ENCODE measurements around the gene MICB.

DNA sequence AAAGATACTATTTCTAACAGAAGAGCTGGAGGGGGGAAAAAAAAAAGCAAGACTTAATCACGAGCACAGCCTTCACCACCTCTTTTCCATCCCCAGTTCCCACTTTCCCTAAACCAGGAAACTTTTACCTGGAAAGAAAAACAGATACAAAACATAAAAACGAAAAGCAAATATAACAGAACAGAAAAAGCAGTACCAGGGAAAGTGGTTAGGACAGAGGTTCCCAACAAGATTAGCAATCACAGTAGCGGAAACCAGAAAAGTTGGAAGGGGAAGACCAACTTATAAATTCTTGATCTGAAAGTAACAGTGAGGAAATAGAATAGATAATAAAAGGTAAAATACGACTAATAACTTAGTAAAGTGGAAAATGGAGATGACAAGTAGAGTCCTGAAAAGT lies 42.7 kb downstream of the MICB start:
- TF ChIP-seq, protein P1, sequence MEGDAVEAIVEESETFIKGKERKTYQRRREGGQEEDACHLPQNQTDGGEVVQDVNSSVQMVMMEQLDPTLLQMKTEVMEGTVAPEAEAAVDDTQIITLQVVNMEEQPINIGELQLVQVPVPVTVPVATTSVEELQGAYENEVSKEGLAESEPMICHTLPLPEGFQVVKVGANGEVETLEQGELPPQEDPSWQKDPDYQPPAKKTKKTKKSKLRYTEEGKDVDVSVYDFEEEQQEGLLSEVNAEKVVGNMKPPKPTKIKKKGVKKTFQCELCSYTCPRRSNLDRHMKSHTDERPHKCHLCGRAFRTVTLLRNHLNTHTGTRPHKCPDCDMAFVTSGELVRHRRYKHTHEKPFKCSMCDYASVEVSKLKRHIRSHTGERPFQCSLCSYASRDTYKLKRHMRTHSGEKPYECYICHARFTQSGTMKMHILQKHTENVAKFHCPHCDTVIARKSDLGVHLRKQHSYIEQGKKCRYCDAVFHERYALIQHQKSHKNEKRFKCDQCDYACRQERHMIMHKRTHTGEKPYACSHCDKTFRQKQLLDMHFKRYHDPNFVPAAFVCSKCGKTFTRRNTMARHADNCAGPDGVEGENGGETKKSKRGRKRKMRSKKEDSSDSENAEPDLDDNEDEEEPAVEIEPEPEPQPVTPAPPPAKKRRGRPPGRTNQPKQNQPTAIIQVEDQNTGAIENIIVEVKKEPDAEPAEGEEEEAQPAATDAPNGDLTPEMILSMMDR (IDR thresholded peaks at IDR 0.05; ENCODE audit: low read depth, low read length) = no peak
- TF ChIP-seq, protein P2, sequence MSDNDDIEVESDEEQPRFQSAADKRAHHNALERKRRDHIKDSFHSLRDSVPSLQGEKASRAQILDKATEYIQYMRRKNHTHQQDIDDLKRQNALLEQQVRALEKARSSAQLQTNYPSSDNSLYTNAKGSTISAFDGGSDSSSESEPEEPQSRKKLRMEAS (IDR thresholded peaks at IDR 0.05; ENCODE audit: low read depth, low read length) = no peak
- no peak for TF ChIP-seq POLR2A (IDR thresholded peaks at IDR 0.05; ENCODE audit: extremely low read depth, insufficient read length)

Measured in NB4 (cell line).